T-helper 1 cell treated with Interleukin-12 subunit alpha and Interleukin-12 subunit beta and Interleukin-4 antibody, amounts not matched to agents 30 ng/mL and 1 ng/mL, for 36 hours (primary cell): ENCODE data around the gene TRABD. TPM values are rescaled to one million over a fixed set of nuclear protein-coding genes. Genes with fewer than 3 reads are reported as not detected.
"Not testable (repeated sequence)": the region's sequence is repeated elsewhere in the genome, so short reads cannot be mapped to it uniquely, and the experiment has no call there.

Experiments used
- intact Hi-C: fragments of 100-400 bp; cut with micrococcal nuclease; formaldehyde crosslinking; loops from one replicate; pipeline ENCODE4 v1.15.1; 2024
- total RNA-seq: library from RNA; stranded (reverse); gene quantifications from 2 replicates; pipeline ENCODE4 v1.2.3, GENCODE V29; 2022

TRABD gene
- total RNA-seq, 1 donor from 2014 or later, result 124 TPM

GRCh38 chr22:50151571-50152537, 33.9 kb upstream of the TRABD start:
- intact Hi-C loops, result no loop called here

DNA sequence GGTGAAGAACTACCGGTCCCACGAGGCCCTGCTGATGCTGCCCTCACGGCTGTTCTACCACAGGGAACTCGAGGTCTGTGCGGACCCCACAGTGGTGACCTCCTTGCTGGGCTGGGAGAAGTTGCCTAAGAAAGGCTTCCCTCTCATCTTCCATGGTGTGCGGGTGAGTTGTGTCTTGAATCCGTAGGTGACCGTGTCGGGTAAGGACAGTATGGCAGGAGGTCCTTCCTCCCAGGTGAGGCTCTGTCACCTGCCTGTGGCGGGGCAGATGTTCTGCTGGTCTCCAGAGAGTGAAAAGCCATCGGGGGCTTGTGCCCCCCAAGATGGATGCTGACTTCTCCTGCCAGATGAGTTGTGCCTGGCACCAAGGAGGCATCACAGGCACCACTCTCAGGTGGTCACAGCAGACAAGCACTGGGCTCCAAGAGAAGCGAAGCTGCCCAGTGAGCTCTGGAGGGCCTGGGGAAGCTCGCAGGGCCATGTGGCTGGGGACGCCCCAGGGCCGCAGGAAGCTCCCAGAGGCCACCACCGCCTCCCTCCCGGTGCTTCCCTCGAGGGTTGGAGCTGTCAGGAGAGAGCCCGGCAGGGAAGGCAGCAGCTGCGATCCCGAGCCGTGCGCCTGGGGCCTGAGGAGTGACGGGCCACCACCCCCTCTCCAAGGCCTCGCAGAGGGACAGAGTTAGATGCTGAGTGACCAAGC, 32.5 kb upstream of the TRABD start:
- intact Hi-C loops, result no loop called here

DNA sequence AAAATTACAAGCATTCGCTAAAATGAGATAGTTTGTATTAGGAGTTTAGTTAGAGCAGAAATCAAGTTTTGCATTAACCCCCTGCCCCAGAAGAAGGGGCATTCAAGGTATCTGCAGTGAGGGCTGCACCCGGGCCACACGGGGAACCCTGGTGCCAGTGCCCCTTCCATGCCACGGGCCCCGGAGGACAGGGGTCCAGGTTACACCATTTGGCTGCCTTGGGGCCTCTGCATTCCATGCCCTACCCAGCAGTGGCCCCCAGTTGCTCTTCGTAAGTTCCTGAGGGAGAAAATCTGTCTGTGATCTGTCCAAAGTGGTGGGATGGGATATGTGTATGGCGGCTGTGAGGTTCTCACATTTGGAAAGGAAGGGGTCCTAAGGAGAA, 32.0 kb upstream of the TRABD start:
- intact Hi-C loops, result no loop called here

DNA sequence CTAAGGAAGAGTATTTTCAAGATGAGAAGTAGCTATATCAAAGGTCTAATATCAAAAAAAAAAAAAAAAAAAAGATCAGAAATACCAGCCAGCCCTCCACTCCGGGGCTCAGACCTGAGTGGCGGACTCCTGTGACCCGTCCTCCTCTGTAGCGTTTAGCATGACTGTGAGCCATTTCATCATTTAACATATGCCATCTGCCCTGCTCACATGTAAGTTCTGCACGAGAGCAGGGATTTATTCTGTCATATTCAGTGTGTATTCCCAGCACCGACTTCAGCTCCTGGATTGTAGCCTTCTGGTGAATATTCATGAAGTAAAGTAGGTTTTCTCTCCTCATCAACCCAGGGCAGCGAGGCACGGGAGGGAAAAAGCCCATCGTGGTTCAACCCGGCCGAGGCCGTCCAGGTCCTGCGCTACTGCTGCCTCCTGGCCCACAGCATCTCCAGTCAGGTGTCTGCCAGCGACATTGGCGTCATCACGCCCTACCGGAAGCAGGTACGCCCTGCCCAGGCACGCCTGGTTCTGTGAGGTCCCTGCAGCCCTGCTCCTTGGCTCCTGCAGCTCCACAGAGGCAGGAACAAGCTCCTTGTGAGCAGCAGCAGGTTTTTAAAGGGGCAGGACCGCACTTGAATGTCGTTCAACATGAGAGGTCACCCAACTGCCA, 27.9 kb upstream of the TRABD start:
- intact Hi-C loops, result no loop called here

DNA sequence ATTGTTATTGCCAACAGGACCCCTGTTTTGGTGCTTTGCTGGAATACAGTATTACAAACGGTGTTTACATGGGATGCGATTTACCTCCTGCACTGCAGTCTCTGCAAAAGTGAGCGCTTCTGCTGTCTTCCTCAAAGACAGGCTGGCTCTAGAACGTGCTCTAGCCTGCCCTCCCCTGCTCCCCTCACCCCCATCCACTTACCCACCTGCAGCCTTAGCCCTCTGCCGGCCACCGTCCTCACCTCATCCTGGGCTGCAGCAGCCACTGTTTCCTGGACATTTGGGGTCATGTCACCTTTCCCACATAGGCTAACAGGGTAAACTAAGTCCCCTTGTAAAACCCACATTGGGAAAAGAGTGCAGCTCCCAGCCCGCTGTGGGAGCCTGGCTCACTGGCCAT, 24.8 kb upstream of the TRABD start:
- intact Hi-C loops, result no loop called here

- intact Hi-C loops, result no loop called here
These were observed 24.0 kb upstream of the TRABD start for GRCh38 chr22:50161508-50162390.

DNA sequence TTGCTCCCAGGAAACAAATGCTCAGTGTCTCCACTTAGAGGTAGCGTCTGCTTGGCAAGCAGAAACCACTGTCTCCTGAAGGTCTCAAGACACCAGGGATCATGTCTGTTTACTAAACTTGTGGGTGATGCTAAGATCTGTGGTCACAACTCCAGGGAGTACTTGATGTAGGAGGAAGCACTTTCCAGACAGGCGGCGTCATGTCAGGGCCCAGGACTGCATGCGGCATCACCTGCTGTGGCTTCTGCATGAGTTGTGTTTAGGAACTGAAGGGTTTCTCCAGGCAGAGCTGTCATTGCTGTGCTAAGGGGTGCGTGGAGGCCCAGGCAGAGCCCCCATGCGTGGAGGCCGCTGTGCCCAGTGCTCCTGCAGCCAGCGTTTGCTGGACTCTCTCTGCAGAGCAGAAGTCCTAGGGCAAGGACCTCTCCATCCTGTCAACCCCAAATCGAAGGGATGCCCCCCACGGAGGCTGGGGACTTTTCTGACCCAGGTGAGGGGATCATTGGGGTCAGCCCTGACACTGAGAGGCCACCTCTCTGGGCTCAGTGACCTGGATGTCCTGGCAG, 23.2 kb upstream of the TRABD start:
- intact Hi-C loops, result no loop called here

DNA sequence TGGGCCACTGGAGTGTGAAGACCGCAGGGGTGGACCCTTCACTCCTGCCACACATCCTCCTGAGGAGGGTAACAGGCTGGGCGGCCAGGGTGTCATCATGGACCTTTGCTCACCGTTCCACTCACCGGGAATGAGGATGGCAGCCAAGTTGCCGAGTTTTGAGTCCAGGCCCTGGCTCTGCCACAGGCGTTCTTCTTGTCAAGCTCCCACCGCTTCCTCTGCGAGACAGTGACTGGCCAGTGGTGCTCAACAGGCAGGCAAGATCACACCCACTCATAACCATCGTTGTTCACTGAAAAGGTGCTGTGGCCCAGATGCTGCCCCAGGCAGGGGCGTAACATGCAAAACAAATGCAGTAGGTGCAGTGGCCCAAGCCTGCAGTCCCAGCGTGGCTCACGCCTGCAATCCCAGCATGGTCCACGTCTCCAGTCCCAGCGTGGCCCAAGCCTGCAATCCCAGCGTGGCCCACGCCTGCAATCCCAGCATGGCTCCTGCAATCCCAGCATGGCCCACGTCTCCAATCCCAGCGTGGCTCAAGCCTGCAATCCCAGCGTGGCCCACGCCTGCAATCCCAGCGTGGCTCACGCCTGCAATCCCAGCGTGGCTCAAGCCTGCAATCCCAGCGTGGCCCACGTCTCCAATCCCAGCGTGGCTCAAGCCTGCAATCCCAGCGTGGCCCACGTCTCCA, 20.1 kb upstream of the TRABD start:
- intact Hi-C loops, result no loop called here

GRCh38 chr22:50167689-50168489, 17.8 kb upstream of the TRABD start:
- intact Hi-C loops, result no loop called here

DNA sequence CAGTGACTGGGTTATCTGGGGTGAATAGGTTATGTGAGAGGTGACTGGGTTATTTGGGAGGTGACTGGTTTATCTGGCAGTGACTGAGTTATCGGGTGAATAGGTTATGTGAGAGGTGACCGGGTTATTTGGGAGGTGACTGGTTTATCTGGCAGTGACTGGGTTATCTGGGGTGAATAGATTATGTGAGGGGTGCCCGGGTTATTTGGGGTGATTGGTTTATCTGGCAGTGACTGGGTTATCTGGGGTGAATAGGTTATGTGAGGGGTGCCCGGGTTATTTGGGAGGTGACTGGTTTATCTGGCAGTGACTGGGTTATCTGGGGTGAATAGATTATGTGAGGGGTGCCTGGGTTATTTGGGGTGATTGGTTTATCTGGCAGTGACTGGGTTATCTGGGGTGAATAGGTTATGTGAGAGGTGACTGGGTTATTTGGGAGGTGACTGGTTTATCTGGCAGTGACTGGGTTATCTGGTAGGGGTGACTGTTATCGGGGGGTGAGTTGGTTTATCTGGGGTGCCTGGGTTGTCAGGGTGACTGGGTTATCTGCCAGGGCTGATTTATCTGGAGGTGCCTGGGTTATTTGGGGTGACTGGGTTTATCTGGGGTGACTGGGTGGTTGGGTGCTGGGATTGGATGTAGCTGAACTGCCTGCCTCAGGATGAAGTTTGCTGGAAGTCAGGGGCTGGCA, 17.1 kb upstream of the TRABD start:
- intact Hi-C loops, result not testable (repeated sequence)

- intact Hi-C loops, result no loop called here
These were observed 16.4 kb upstream of the TRABD start for GRCh38 chr22:50169181-50169759.

- intact Hi-C loops, result no loop called here
These were observed 15.9 kb upstream of the TRABD start for GRCh38 chr22:50169774-50170341.

GRCh38 chr22:50170453-50171318, 15.0 kb upstream of the TRABD start, which contains the start of gene PANX2:
Gene PANX2 (plus strand): TSS chr22:50170731. CDS start chr22:50170731, 0 bp downstream.
- intact Hi-C loops, result no loop called here

GRCh38 chr22:50171319-50171964, 14.3 kb upstream of the TRABD start:
- intact Hi-C loops, result no loop called here

DNA sequence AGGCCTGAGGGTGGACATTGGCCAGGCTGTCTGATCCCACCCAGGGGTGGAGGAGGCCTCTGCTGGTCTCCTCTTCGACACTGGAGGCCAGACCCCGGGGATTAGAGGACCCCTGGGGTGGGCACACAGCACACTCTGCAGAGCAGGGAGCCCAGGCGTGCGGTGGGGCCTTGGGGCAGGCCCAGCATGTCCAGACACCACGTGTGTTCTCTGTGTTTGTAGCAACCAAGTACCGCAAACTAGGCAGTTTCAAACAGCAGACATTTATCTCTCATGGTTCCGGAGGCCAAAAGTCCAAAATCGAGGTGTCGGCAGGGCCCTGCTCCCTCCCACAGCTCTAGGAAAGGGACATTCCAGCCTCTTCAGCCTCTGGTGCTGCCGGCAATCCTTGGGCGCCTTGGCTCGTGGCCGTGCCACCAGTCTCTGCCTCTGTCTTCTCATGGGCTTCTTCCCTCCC, 13.7 kb upstream of the TRABD start:
- intact Hi-C loops, result no loop called here

DNA sequence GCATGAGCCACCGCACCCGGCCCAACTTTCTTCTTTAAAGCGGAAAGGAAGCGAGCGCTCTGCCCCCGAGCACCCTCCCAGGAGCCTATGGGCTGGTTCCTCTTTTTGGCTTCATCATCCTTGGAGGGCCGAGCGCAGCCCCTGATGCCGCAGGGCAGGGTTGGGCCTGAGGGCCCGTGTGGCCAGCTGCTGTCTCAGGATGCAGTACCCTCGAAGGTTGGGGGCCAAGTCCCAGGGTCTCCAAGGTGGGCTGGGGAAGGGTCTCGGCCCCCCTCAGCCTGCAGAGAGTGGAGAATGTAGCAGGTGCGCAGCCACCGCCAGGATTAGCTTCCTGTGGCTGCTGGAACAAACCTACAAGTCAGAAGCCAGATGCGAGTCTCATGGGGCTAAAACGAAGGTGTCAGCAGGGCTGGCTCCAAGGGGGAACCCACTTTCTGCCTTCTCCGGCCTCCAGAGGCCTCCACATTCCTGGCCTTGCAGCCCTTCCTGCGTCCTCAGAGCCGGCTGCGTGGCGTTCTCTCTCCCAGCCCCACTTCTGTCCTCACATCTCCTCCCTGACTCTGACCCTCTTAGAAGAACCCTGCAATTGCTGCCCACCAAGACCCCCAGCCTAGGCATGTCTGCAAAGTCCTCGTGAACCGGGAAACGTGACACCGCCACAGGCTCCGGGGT, 12.3 kb upstream of the TRABD start:
- intact Hi-C loops, result no loop called here
